ENCODE data around the gene TAF5L.

Gene TAF5L

GRCh38 chr1:229661022-229661877, 35.3 kb upstream of the TAF5L start:
- Histone ChIP-seq H3K27ac (ENCODE audit: insufficient read depth, low read depth, low read length, poor library complexity, severe bottlenecking) (no peak overlapping the region), H3K9me3 (ENCODE audit: control insufficient read depth, low read length) (no peaks in the 10 kb centered on the region), H3K27me3 (ENCODE audit: control insufficient read depth, insufficient read depth, low read length, poor library complexity, severe bottlenecking) (no peaks in the 10 kb centered on the region), H3K4me3 (ENCODE audit: insufficient read depth, low read depth, low read length) (no peak overlapping the region), H3K36me3 (ENCODE audit: control insufficient read depth, insufficient read depth, low read length) (no peaks in the 10 kb centered on the region), H3K4me1 (ENCODE audit: control insufficient read depth, insufficient read depth, low read length) (no peaks in the 10 kb centered on the region)
- 62 to 65% methylated on average over 19 of the region's 19 CpGs for WGBS, 2 experiments

DNA sequence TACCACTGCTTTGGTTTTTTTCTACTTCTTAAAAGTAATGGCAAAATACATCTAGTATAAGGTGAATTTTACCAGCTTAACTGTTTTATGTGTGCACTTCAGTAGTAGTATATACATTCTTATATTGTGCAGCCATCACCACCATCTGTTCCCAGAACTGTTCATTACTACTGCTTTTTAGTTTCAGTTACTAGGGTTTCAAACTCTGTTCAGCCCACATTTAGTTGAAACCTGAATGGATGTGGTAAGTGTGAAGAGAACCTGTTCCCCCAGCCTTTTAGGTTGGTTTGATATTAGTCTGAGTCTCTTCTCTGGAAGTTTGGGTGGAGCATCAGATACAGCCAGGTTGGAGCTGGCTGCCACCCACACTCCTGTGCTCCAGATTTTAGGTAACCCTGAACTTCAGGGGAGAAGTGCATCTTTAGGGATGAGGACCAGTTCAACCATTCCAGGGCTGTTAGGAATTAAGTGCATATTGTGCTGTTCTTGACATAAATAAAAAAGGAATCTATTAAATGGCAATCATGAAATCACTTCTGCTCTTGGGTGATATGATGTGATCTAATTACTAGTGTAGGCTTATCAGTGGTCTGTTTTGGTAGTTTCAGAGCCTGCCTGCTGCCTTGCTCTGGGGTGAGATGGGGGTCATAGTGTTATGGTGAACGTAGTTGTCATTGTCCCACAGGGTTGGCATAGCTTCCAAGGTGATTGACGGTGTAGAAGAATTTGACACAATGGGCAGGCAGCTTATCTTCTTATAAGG, 32.3 kb upstream of the TAF5L start:
- H3K9me3 ChIP-seq (ENCODE audit: control insufficient read depth, low read length), result no peaks in the 10 kb centered on the region
- peaks cover 21% of the 10 kb centered on the region for H3K36me3 ChIP-seq (ENCODE audit: control insufficient read depth, insufficient read depth, low read length)
- 92 to 100% methylated on average over 2 of the region's 2 CpGs for WGBS, 2 experiments

GRCh38 chr1:229655781-229656180, 29.9 kb upstream of the TAF5L start:
- Histone ChIP-seq H3K4me3 (ENCODE audit: insufficient read depth, low read depth, low read length) (no peak overlapping the region), H3K36me3 (ENCODE audit: control insufficient read depth, insufficient read depth, low read length) (peaks cover 25% of the 10 kb centered on the region), H3K4me1 (ENCODE audit: control insufficient read depth, insufficient read depth, low read length) (no peaks in the 10 kb centered on the region), H3K27me3 (ENCODE audit: control insufficient read depth, insufficient read depth, low read length, poor library complexity, severe bottlenecking) (no peaks in the 10 kb centered on the region), H3K9me3 (ENCODE audit: control insufficient read depth, low read length) (no peaks in the 10 kb centered on the region), H3K27ac (ENCODE audit: insufficient read depth, low read depth, low read length, poor library complexity, severe bottlenecking) (no peak overlapping the region)
- 95 to 97% methylated on average over 5 of the region's 5 CpGs for WGBS, 2 experiments

More for the DNA sequence above, 32.3 kb upstream of the TAF5L start:
- no peaks in the 10 kb centered on the region for H3K27me3 ChIP-seq (ENCODE audit: control insufficient read depth, insufficient read depth, low read length, poor library complexity, severe bottlenecking)
- H3K27ac ChIP-seq (ENCODE audit: insufficient read depth, low read depth, low read length, poor library complexity, severe bottlenecking), result no peak overlapping the region
- no peaks in the 10 kb centered on the region for H3K4me1 ChIP-seq (ENCODE audit: control insufficient read depth, insufficient read depth, low read length)
- H3K4me3 ChIP-seq (ENCODE audit: insufficient read depth, low read depth, low read length), result no peak overlapping the region

- Histone ChIP-seq H3K9me3 (ENCODE audit: control insufficient read depth, low read length) (no peaks in the 10 kb centered on the region), H3K36me3 (ENCODE audit: control insufficient read depth, insufficient read depth, low read length) (peaks cover 37% of the 10 kb centered on the region), H3K27me3 (ENCODE audit: control insufficient read depth, insufficient read depth, low read length, poor library complexity, severe bottlenecking) (no peaks in the 10 kb centered on the region), H3K4me3 (ENCODE audit: insufficient read depth, low read depth, low read length) (no peak overlapping the region), H3K4me1 (ENCODE audit: control insufficient read depth, insufficient read depth, low read length) (no peaks in the 10 kb centered on the region), H3K27ac (ENCODE audit: insufficient read depth, low read depth, low read length, poor library complexity, severe bottlenecking) (no peak overlapping the region)
- WGBS, 2 experiments, result 83 to 85% methylated on average over 1 of the region's 1 CpG
Measured at GRCh38 chr1:229653420-229653819, 27.5 kb upstream of the TAF5L start.

DNA sequence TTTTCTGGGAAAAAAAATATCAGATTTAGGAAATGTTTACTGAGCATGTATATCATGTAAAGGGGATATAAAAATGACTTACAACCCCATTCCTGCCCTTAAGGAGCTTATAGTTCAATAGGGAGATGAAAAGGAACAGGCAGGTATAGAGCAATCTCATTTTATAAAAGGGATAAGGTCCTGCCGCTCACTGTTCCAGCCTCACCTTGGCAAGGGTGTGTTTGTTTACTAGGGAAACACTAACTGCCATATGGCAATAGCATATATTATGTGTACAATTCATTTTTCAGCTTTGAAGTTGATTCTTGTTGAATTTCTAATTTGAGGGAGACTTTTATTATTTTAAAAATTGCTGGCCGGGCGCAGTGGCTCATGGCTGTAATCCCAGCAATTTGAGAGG, 25.6 kb upstream of the TAF5L start:
- no peaks in the 10 kb centered on the region for H3K27me3 ChIP-seq (ENCODE audit: control insufficient read depth, insufficient read depth, low read length, poor library complexity, severe bottlenecking)
- no peaks in the 10 kb centered on the region for H3K9me3 ChIP-seq (ENCODE audit: control insufficient read depth, low read length)
- no peak overlapping the region for H3K4me3 ChIP-seq (ENCODE audit: insufficient read depth, low read depth, low read length)
- no peaks in the 10 kb centered on the region for H3K4me1 ChIP-seq (ENCODE audit: control insufficient read depth, insufficient read depth, low read length)
- WGBS, 2 experiments, result 96 to 100% methylated on average over 3 of the region's 3 CpGs
- no peak overlapping the region for H3K27ac ChIP-seq (ENCODE audit: insufficient read depth, low read depth, low read length, poor library complexity, severe bottlenecking)
- H3K36me3 ChIP-seq (ENCODE audit: control insufficient read depth, insufficient read depth, low read length), result peaks cover 48% of the 10 kb centered on the region

- Histone ChIP-seq H3K9me3 (ENCODE audit: control insufficient read depth, low read length) (no peaks in the 10 kb centered on the region), H3K36me3 (ENCODE audit: control insufficient read depth, insufficient read depth, low read length) (peaks cover 42% of the 10 kb centered on the region), H3K4me3 (ENCODE audit: insufficient read depth, low read depth, low read length) (no peak overlapping the region), H3K4me1 (ENCODE audit: control insufficient read depth, insufficient read depth, low read length) (no peaks in the 10 kb centered on the region), H3K27ac (ENCODE audit: insufficient read depth, low read depth, low read length, poor library complexity, severe bottlenecking) (no peak overlapping the region), H3K27me3 (ENCODE audit: control insufficient read depth, insufficient read depth, low read length, poor library complexity, severe bottlenecking) (no peaks in the 10 kb centered on the region)
- WGBS, 2 experiments, result 98% methylated on average over 4 of the region's 4 CpGs
Measured at GRCh38 chr1:229650045-229650444, 24.1 kb upstream of the TAF5L start.

DNA sequence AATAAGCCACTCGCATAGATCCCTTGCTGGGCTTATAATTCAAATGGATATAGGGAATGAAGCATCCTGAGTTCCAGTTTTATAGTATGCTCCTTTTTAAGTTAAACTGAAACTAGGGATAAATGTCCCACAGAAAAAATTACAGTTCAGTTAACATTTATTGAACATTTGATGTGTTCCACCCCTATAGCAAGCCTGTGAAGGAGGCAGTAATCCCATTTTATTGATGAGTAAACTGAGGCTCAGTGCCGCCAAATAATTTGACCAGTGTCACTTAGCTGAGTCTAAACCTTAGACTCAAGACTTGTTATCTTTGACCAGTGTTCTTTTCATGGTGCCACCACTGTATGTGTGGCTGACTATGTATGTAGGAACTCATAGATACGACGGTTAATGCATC, 22.5 kb upstream of the TAF5L start:
- no peaks in the 10 kb centered on the region for H3K27me3 ChIP-seq (ENCODE audit: control insufficient read depth, insufficient read depth, low read length, poor library complexity, severe bottlenecking)
- H3K4me1 ChIP-seq (ENCODE audit: control insufficient read depth, insufficient read depth, low read length), result no peaks in the 10 kb centered on the region
- 90 to 94% methylated on average over 4 of the region's 4 CpGs for WGBS, 2 experiments
- H3K9me3 ChIP-seq (ENCODE audit: control insufficient read depth, low read length), result no peaks in the 10 kb centered on the region
- peaks cover 41% of the 10 kb centered on the region for H3K36me3 ChIP-seq (ENCODE audit: control insufficient read depth, insufficient read depth, low read length)
- no peak overlapping the region for H3K27ac ChIP-seq (ENCODE audit: insufficient read depth, low read depth, low read length, poor library complexity, severe bottlenecking)
- H3K4me3 ChIP-seq (ENCODE audit: insufficient read depth, low read depth, low read length), result no peak overlapping the region

DNA sequence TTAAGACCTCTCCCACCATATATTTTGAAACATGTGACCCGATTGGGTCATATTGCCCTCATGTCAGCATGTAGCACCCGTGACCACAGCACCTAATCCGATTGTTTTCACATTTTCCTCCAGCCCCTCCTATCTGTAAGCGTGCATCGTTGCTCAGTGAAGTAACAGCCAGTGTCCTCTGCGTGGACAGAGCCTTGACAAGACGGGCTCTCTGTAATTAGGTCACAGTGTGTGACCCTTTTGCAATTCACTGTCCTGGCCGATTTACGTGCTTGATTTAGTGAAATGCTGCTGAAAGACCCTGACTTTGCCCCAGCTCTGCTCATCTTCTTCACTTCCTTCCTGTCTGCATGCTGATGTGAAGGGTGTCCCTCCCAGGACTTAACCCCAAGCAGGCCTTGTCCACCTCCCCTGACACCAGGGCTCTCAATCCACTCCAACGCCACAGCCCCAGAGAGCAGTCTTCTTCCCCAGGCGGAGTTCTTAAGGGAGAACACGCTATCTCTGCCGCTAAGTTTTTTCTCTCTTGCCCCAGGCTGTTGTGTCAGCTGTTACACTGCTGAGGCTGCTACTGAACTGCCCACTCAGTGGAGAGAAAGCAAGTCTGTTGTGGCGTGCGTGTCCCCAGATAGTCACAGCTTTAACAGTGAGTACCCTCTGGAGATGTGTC, 19.5 kb upstream of the TAF5L start:
- no peaks in the 10 kb centered on the region for H3K27me3 ChIP-seq (ENCODE audit: control insufficient read depth, insufficient read depth, low read length, poor library complexity, severe bottlenecking)
- peaks cover 40% of the 10 kb centered on the region for H3K36me3 ChIP-seq (ENCODE audit: control insufficient read depth, insufficient read depth, low read length)
- H3K4me1 ChIP-seq (ENCODE audit: control insufficient read depth, insufficient read depth, low read length), result no peaks in the 10 kb centered on the region
- no peak overlapping the region for H3K27ac ChIP-seq (ENCODE audit: insufficient read depth, low read depth, low read length, poor library complexity, severe bottlenecking)
- no peak overlapping the region for H3K4me3 ChIP-seq (ENCODE audit: insufficient read depth, low read depth, low read length)
- no peaks in the 10 kb centered on the region for H3K9me3 ChIP-seq (ENCODE audit: control insufficient read depth, low read length)
- 94% methylated on average over 15 of the region's 15 CpGs for WGBS, 2 experiments

GRCh38 chr1:229643996-229644745, 18.2 kb upstream of the TAF5L start:
- 94 to 96% methylated on average over 6 of the region's 6 CpGs for WGBS, 2 experiments
- H3K27ac ChIP-seq (ENCODE audit: insufficient read depth, low read depth, low read length, poor library complexity, severe bottlenecking), result no peak overlapping the region
- peaks cover 34% of the 10 kb centered on the region for H3K36me3 ChIP-seq (ENCODE audit: control insufficient read depth, insufficient read depth, low read length)
- H3K9me3 ChIP-seq (ENCODE audit: control insufficient read depth, low read length), result no peaks in the 10 kb centered on the region
- no peak overlapping the region for H3K4me3 ChIP-seq (ENCODE audit: insufficient read depth, low read depth, low read length)
- H3K27me3 ChIP-seq (ENCODE audit: control insufficient read depth, insufficient read depth, low read length, poor library complexity, severe bottlenecking), result no peaks in the 10 kb centered on the region
- no peaks in the 10 kb centered on the region for H3K4me1 ChIP-seq (ENCODE audit: control insufficient read depth, insufficient read depth, low read length)

Data from ectodermal cell (in vitro differentiated cells).